HG02759 (cell line): ENCODE data around the gene NR2F1.

Experiments
- ATAC-seq: cut with Tn5 transposase; IDR thresholded peaks from one replicate; pipeline ENCODE4 v1.9.1; 2021; ENCODE audit warnings: mild to moderate bottlenecking, moderate library complexity; ENCODE audit not compliant: unreplicated experiment

Gene NR2F1

GRCh38 chr5:93577854-93578812, 4.9 kb upstream of the NR2F1 start:
- no peak for ATAC-seq

- ATAC-seq, result no peak
Measured at GRCh38 chr5:93578813-93579691, 4.0 kb upstream of the NR2F1 start.

- ATAC-seq, result no peak
Measured at GRCh38 chr5:93579692-93580062, 3.3 kb upstream of the NR2F1 start.

- ATAC-seq, result no peak
Measured at GRCh38 chr5:93580063-93580926, 2.7 kb upstream of the NR2F1 start.

GRCh38 chr5:93580927-93581445, 2.0 kb upstream of the NR2F1 start, which contains the start of gene NR2F1-AS1:
Gene NR2F1-AS1 (minus strand): TSS chr5:93581219.
- ATAC-seq, result peak; percentile 33

GRCh38 chr5:93582167-93582462, 907 bp upstream of the NR2F1 start:
- ATAC-seq, result no peak

GRCh38 chr5:93583439-93583767, 381 bp downstream of the NR2F1 start:
- no peak for ATAC-seq

GRCh38 chr5:93583768-93584595, 960 bp downstream of the NR2F1 start:
- ATAC-seq, result peak; percentile 39

GRCh38 chr5:93584596-93585040, 1.6 kb downstream of the NR2F1 start:
- no peak for ATAC-seq

GRCh38 chr5:93585041-93585766, 2.2 kb downstream of the NR2F1 start:
- no peak for ATAC-seq

GRCh38 chr5:93585767-93586385, 2.9 kb downstream of the NR2F1 start:
- ATAC-seq, result no peak

- ATAC-seq, result no peak
Measured at GRCh38 chr5:93586736-93587596, 3.9 kb downstream of the NR2F1 start.

- ATAC-seq, result no peak
Measured at GRCh38 chr5:93587597-93588351, 4.8 kb downstream of the NR2F1 start.

GRCh38 chr5:93588352-93589151, 5.5 kb downstream of the NR2F1 start:
- no peak for ATAC-seq

- no peak for ATAC-seq
Measured at GRCh38 chr5:93589152-93589828, 6.3 kb downstream of the NR2F1 start.

GRCh38 chr5:93589829-93590215, 6.8 kb downstream of the NR2F1 start:
- ATAC-seq, result no peak
